Mesodermal cell (in vitro differentiated cells): ENCODE measurements around the gene SOCS4. TPM values are rescaled to one million over a fixed set of nuclear protein-coding genes. Genes with fewer than 3 reads are reported as not detected.
A peak's percentile ranks its signal among the peaks of the same experiment; 100 is the strongest.
"Not testable (repeated sequence)": the region's sequence is repeated elsewhere in the genome, so short reads cannot be mapped to it uniquely, and the experiment has no call there.

Experiments used
- H3K27ac ChIP-seq: 2 replicates; pipeline ENCODE4 v1.7.0; 2013; ENCODE audit warnings: mild to moderate bottlenecking, low read depth, low read length, moderate library complexity; ENCODE audit not compliant: severe bottlenecking
- H3K36me3 ChIP-seq: 2 replicates; pipeline ENCODE4 v1.7.1; 2013; ENCODE audit warnings: mild to moderate bottlenecking, low read length, moderate library complexity; ENCODE audit not compliant: control insufficient read depth, insufficient read depth
- H3K4me1 ChIP-seq: one replicate; pipeline ENCODE4 v1.7.1; 2013; ENCODE audit warnings: mild to moderate bottlenecking, low read length; ENCODE audit not compliant: insufficient read depth, control insufficient read depth, poor library complexity, severe bottlenecking
- H3K4me3 ChIP-seq: 2 replicates; pipeline ENCODE4 v1.7.0; 2013; ENCODE audit warnings: low read length, control low read depth, mild to moderate bottlenecking; ENCODE audit not compliant: insufficient read depth, poor library complexity, severe bottlenecking; ENCODE audit errors: extremely low read depth
- H3K9me3 ChIP-seq: 2 replicates; pipeline ENCODE4 v1.7.1; 2013; ENCODE audit warnings: mild to moderate bottlenecking, low read length, moderate library complexity; ENCODE audit not compliant: control insufficient read depth
- WGBS, 2 experiments: methylation state at CpG; one replicate each; pipeline ENCODE4 v1.1.5; 2013; ENCODE audit warnings: missing lambda C conversion rate in 2 of 2; ENCODE audit not compliant: insufficient coverage in 2 of 2; 5-methylcytosine and 5-hydroxymethylcytosine counted together
- polyA plus RNA-seq, 2 experiments: library from polyadenylated mRNA; stranded (reverse); fragments of 50-300 nt; gene quantifications; one replicate each; pipeline ENCODE4 v1.2.3, GENCODE V29; 2013

Gene SOCS4
- polyA plus RNA-seq (2013, experiment 1 of 2), result 14.5 TPM
- 17.1 TPM for polyA plus RNA-seq (2013, experiment 2 of 2)

- H3K4me3 ChIP-seq, result peak within 1 kb of the TSS; percentile 73
- no peaks in the 10 kb centered on the region for H3K9me3 ChIP-seq
- peaks cover 14% of the 10 kb centered on the region for H3K36me3 ChIP-seq
- H3K27ac ChIP-seq, result peak within 1 kb of the TSS; percentile 91
- 0% methylated on average over 32 to 41 of the region's 56 CpGs for WGBS, 2 experiments
- H3K4me1 ChIP-seq, result peaks cover 25% of the 10 kb centered on the region
Measured at GRCh38 chr14:55026793-55027561, at the start of gene SOCS4, which contains the start of gene WDHD1. TSS of gene SOCS4 (plus strand) at chr14:55027236. CDS start at chr14:55043042, 15,806 bp downstream. TSS of gene WDHD1 (minus strand) at chr14:55027099. CDS start at chr14:55026787, 312 bp downstream.

- 95 to 96% methylated on average over 2 of the region's 3 CpGs for WGBS, 2 experiments
- H3K4me3 ChIP-seq, result no peak overlapping the region
- no peak overlapping the region for H3K27ac ChIP-seq
- peaks cover 38% of the 10 kb centered on the region for H3K36me3 ChIP-seq
- no peaks in the 10 kb centered on the region for H3K4me1 ChIP-seq
- no peaks in the 10 kb centered on the region for H3K9me3 ChIP-seq
Measured at GRCh38 chr14:54979039-54979438, 48.0 kb upstream of the SOCS4 start.

- 100% methylated on average over 4 of the region's 6 CpGs; no CpG with 5 or more reads in 1 of the 2 experiments for WGBS, 2 experiments
- Histone ChIP-seq H3K27ac (no peak overlapping the region), H3K36me3 (peaks cover 53% of the 10 kb centered on the region), H3K9me3 (no peaks in the 10 kb centered on the region), H3K4me1 (no peaks in the 10 kb centered on the region), H3K4me3 (no peak overlapping the region)
Measured at GRCh38 chr14:54981698-54982097, 45.3 kb upstream of the SOCS4 start.

- H3K4me3 ChIP-seq, result no peak overlapping the region
- no peak overlapping the region for H3K27ac ChIP-seq
- no peaks in the 10 kb centered on the region for H3K9me3 ChIP-seq
- 94 to 97% methylated on average over 3 to 4 of the region's 4 CpGs for WGBS, 2 experiments
- H3K4me1 ChIP-seq, result no peaks in the 10 kb centered on the region
- peaks cover 62% of the 10 kb centered on the region for H3K36me3 ChIP-seq
Measured at GRCh38 chr14:54985156-54985555, 41.9 kb upstream of the SOCS4 start.

GRCh38 chr14:55000381-55000780, 26.7 kb upstream of the SOCS4 start:
- H3K4me1 ChIP-seq, result no peaks in the 10 kb centered on the region
- 100% methylated on average over 2 of the region's 3 CpGs; no CpG with 5 or more reads in 1 of the 2 experiments for WGBS, 2 experiments
- no peak overlapping the region for H3K4me3 ChIP-seq
- H3K9me3 ChIP-seq, result no peaks in the 10 kb centered on the region
- no peak overlapping the region for H3K27ac ChIP-seq
- H3K36me3 ChIP-seq, result peaks cover 59% of the 10 kb centered on the region

- H3K36me3 ChIP-seq, result peaks cover 66% of the 10 kb centered on the region
- H3K27ac ChIP-seq, result no peak overlapping the region
Measured at GRCh38 chr14:55005071-55005470, 22.0 kb upstream of the SOCS4 start.

GRCh38 chr14:55015006-55015405, 12.0 kb upstream of the SOCS4 start:
- Histone ChIP-seq H3K36me3 (peaks cover 28% of the 10 kb centered on the region), H3K4me3 (no peak overlapping the region), H3K9me3 (no peaks in the 10 kb centered on the region), H3K27ac (no peak overlapping the region), H3K4me1 (no peaks in the 10 kb centered on the region)
- no CpG with 5 or more reads among the region's 2 CpGs for WGBS, 2 experiments

More at GRCh38 chr14:55005071-55005470, 22.0 kb upstream of the SOCS4 start:
- H3K4me3 ChIP-seq, result no peak overlapping the region
- H3K4me1 ChIP-seq, result no peaks in the 10 kb centered on the region
- WGBS, 2 experiments, result 92 to 93% methylated on average over 3 to 4 of the region's 4 CpGs
- H3K9me3 ChIP-seq, result no peaks in the 10 kb centered on the region

GRCh38 chr14:55019968-55020554, 7.0 kb upstream of the SOCS4 start:
- 100% methylated on average over 2 of the region's 2 CpGs for WGBS, 2 experiments
- Histone ChIP-seq H3K27ac (no peak overlapping the region), H3K4me1 (no peaks in the 10 kb centered on the region), H3K4me3 (no peak overlapping the region), H3K9me3 (no peaks in the 10 kb centered on the region), H3K36me3 (peaks cover 29% of the 10 kb centered on the region)

GRCh38 chr14:55024365-55024764, 2.7 kb upstream of the SOCS4 start:
- not testable (repeated sequence) for H3K4me3 ChIP-seq, H3K9me3 ChIP-seq, H3K27ac ChIP-seq
- WGBS, 2 experiments, result 83 to 92% methylated on average over 2 of the region's 5 CpGs
- Histone ChIP-seq H3K4me1 (peaks cover 13% of the 10 kb centered on the region), H3K36me3 (peaks cover 25% of the 10 kb centered on the region)

- H3K36me3 ChIP-seq, result peaks cover 24% of the 10 kb centered on the region
- H3K4me3 ChIP-seq, result peak overlapping the region; percentile 73
- no peak overlapping the region for H3K27ac ChIP-seq
- H3K4me1 ChIP-seq, result peaks cover 25% of the 10 kb centered on the region
- no peaks in the 10 kb centered on the region for H3K9me3 ChIP-seq
- WGBS, 2 experiments, result 20% methylated on average over 2 to 6 of the region's 7 CpGs
Measured at GRCh38 chr14:55025948-55026347, 1.1 kb upstream of the SOCS4 start.

- no peaks in the 10 kb centered on the region for H3K9me3 ChIP-seq
- H3K36me3 ChIP-seq, result peaks cover 19% of the 10 kb centered on the region
- H3K4me1 ChIP-seq, result peaks cover 25% of the 10 kb centered on the region
- H3K27ac ChIP-seq, result peak overlapping the region; percentile 77
- WGBS, 2 experiments, result 0% methylated on average over 2 of the region's 9 CpGs
- peak overlapping the region; percentile 73 for H3K4me3 ChIP-seq
Measured at GRCh38 chr14:55026441-55026792, 619 bp upstream of the SOCS4 start.
